IPS-18c (cell line): Measurements from ENCODE around the gene LRRC27.
"Not testable (repeated sequence)": the region's sequence is repeated elsewhere in the genome, so short reads cannot be mapped to it uniquely, and the experiment has no call there.

Source experiments
- H3K4me3 ChIP-seq: 2 replicates; pipeline ENCODE4 v1.7.0; 2013; ENCODE audit warnings: low read depth, mild to moderate bottlenecking, low read length, moderate library complexity; ENCODE audit not compliant: insufficient read depth
- H3K9me3 ChIP-seq: one replicate; pipeline ENCODE4 v1.6.1; 2013; ENCODE audit warnings: mild to moderate bottlenecking, low read length, moderate library complexity; ENCODE audit not compliant: control insufficient read depth, insufficient read depth

Gene LRRC27

GRCh38 chr10:132345345-132345744 is 13.4 kb downstream of the LRRC27 start:
- Histone ChIP-seq H3K4me3 (no peak overlapping the region), H3K9me3 (no peaks in the 10 kb centered on the region)

- peaks cover 3% of the 10 kb centered on the region for H3K9me3 ChIP-seq
Measured at GRCh38 chr10:132346806-132347205, 14.8 kb downstream of the LRRC27 start.

GRCh38 chr10:132347211-132347930 is 15.4 kb downstream of the LRRC27 start:
- Histone ChIP-seq H3K4me3 (no peak overlapping the region), H3K9me3 (peaks cover 3% of the 10 kb centered on the region)

More at GRCh38 chr10:132346806-132347205, 14.8 kb downstream of the LRRC27 start:
- no peak overlapping the region for H3K4me3 ChIP-seq

- Histone ChIP-seq H3K4me3 (no peak overlapping the region), H3K9me3 (peaks cover 3% of the 10 kb centered on the region)
Measured at GRCh38 chr10:132347931-132348267, 15.9 kb downstream of the LRRC27 start.

GRCh38 chr10:132349766-132350165 is 17.8 kb downstream of the LRRC27 start:
- peaks cover 3% of the 10 kb centered on the region for H3K9me3 ChIP-seq
- H3K4me3 ChIP-seq = no peak overlapping the region

- Histone ChIP-seq H3K4me3 (no peak overlapping the region), H3K9me3 (peaks cover 3% of the 10 kb centered on the region)
Measured at GRCh38 chr10:132350391-132350790, 18.4 kb downstream of the LRRC27 start.

GRCh38 chr10:132350946-132351345 is 19.0 kb downstream of the LRRC27 start:
- Histone ChIP-seq H3K9me3 (peaks cover 3% of the 10 kb centered on the region), H3K4me3 (no peak overlapping the region)

- Histone ChIP-seq H3K4me3 (no peak overlapping the region), H3K9me3 (peaks cover 3% of the 10 kb centered on the region)
Measured at GRCh38 chr10:132351611-132352010, 19.6 kb downstream of the LRRC27 start.

- H3K4me3 ChIP-seq, H3K9me3 ChIP-seq: not testable (repeated sequence)
Measured at GRCh38 chr10:132352462-132353308, 20.7 kb downstream of the LRRC27 start.

- peaks cover 3% of the 10 kb centered on the region for H3K9me3 ChIP-seq
- no peak overlapping the region; the same call in 1 of the 2 replicates for H3K4me3 ChIP-seq
Measured at GRCh38 chr10:132353456-132354355, 21.7 kb downstream of the LRRC27 start.

GRCh38 chr10:132354356-132355094 is 22.5 kb downstream of the LRRC27 start:
- peaks cover 3% of the 10 kb centered on the region for H3K9me3 ChIP-seq
- H3K4me3 ChIP-seq = no peak overlapping the region

GRCh38 chr10:132355297-132355696 is 23.3 kb downstream of the LRRC27 start:
- Histone ChIP-seq H3K4me3 (no peak overlapping the region), H3K9me3 (peaks cover 3% of the 10 kb centered on the region)

GRCh38 chr10:132355754-132356153 is 23.8 kb downstream of the LRRC27 start:
- Histone ChIP-seq H3K4me3 (no peak overlapping the region), H3K9me3 (peaks cover 3% of the 10 kb centered on the region)

GRCh38 chr10:132356621-132357195 is 24.7 kb downstream of the LRRC27 start:
- H3K4me3 ChIP-seq = no peak overlapping the region

GRCh38 chr10:132357286-132358058 is 25.5 kb downstream of the LRRC27 start:
- Histone ChIP-seq H3K9me3 (no peaks in the 10 kb centered on the region), H3K4me3 (no peak overlapping the region)

More at GRCh38 chr10:132356621-132357195, 24.7 kb downstream of the LRRC27 start:
- no peaks in the 10 kb centered on the region for H3K9me3 ChIP-seq
